ENCODE results near the gene CEP295NL. TPM values are rescaled to one million over a fixed set of nuclear protein-coding genes. Genes with fewer than 3 reads are reported as not detected.

The CEP295NL gene
- total RNA-seq, 3 donors from 2014 or later (not counting 1 experiment from before 2014, with no cell fraction given): 0.52 to 2.7 (median 2.1) TPM

DNA sequence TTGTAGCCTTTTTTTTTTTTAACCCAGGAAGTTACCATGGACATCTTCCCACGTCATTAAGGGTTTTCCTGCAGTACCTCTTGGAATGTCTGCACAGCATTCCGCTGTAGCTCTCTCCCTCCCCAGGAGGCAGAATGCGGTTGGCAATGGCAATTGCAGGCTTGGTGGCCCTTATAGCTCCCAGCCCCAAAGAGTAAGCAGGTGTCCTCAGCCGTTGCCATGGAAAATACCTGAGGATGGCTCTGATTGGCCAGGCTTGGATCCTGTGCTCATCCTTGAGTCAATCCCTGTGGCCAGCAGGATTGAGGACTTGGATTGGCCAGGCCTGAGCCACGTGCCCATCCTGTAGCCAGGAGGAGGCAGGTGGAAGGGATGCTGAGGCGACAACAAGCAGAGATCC lies 37.7 kb upstream of the CEP295NL start:
- ATAC-seq (no peak), DNase-seq (no peak)
- Mint-ChIP-seq H3K27ac (no peak overlapping the region), H3K9me3 (no peaks in the 10 kb centered on the region), H3K36me3 (no peaks in the 10 kb centered on the region), H3K4me3 (no peak overlapping the region), H3K4me1 (no peaks in the 10 kb centered on the region), H3K27me3 (ENCODE audit: low read depth in 2 of 2) (peaks cover 0 to 6% of the 10 kb centered on the region in 2 donors)
- H3K4me3 ChIP-seq (ENCODE audit: low read length): no peak overlapping the region
- H3K36me3 ChIP-seq (ENCODE audit: control insufficient read depth, insufficient read depth, low read length): no peaks in the 10 kb centered on the region
- H3K9me3 ChIP-seq (ENCODE audit: control insufficient read depth, insufficient read depth, low read length): no peaks in the 10 kb centered on the region
- H3K27me3 ChIP-seq (ENCODE audit: control insufficient read depth, insufficient read depth, low read length): no peaks in the 10 kb centered on the region
- TF ChIP-seq, protein P1, sequence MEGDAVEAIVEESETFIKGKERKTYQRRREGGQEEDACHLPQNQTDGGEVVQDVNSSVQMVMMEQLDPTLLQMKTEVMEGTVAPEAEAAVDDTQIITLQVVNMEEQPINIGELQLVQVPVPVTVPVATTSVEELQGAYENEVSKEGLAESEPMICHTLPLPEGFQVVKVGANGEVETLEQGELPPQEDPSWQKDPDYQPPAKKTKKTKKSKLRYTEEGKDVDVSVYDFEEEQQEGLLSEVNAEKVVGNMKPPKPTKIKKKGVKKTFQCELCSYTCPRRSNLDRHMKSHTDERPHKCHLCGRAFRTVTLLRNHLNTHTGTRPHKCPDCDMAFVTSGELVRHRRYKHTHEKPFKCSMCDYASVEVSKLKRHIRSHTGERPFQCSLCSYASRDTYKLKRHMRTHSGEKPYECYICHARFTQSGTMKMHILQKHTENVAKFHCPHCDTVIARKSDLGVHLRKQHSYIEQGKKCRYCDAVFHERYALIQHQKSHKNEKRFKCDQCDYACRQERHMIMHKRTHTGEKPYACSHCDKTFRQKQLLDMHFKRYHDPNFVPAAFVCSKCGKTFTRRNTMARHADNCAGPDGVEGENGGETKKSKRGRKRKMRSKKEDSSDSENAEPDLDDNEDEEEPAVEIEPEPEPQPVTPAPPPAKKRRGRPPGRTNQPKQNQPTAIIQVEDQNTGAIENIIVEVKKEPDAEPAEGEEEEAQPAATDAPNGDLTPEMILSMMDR (IDR thresholded peaks at IDR 0.05): no peak
- H3K4me1 ChIP-seq (ENCODE audit: control insufficient read depth, insufficient read depth, low read length): no peaks in the 10 kb centered on the region
- no peak overlapping the region for H3K27ac ChIP-seq (ENCODE audit: low read length)
- 88% methylated on average over 6 of the region's 6 CpGs for WGBS (ENCODE audit: insufficient coverage)
- intact Hi-C loops (cut with micrococcal nuclease): no loop called here

DNA sequence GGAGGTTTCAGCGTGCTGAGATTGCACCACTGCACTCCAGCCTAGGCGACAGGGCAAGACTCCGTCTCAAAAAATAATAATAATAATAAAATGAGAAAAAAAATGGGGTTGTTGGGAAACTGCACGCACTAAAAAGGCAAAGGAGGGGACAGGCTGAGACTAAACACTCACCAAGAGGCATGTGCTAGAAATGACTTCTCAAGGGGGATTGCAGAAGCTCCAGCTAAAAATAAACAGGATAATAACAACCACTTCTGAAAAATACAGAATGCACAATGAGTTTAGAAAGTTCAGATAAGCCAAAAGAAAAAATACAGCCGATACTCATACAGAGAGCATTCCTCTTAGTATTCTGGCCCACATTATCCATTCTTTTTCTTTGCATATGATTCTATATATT lies 37.3 kb upstream of the CEP295NL start:
- H3K27me3 Mint-ChIP-seq (ENCODE audit: low read depth in 2 of 2): peaks cover 0 to 6% of the 10 kb centered on the region in 2 donors
- WGBS (ENCODE audit: insufficient coverage): 83% methylated on average over 2 of the region's 5 CpGs
- no peaks in the 10 kb centered on the region for H3K9me3 ChIP-seq (ENCODE audit: control insufficient read depth, insufficient read depth, low read length)
- no peak overlapping the region for H3K4me3 ChIP-seq (ENCODE audit: low read length)
- no peak for ATAC-seq
- H3K9me3 Mint-ChIP-seq: no peaks in the 10 kb centered on the region
- H3K27ac ChIP-seq (ENCODE audit: low read length): no peak overlapping the region
- no peaks in the 10 kb centered on the region for H3K36me3 ChIP-seq (ENCODE audit: control insufficient read depth, insufficient read depth, low read length)
- no peak for DNase-seq
- no peak overlapping the region for H3K4me3 Mint-ChIP-seq
- no peaks in the 10 kb centered on the region for H3K27me3 ChIP-seq (ENCODE audit: control insufficient read depth, insufficient read depth, low read length)
- TF ChIP-seq, protein P1 (IDR thresholded peaks at IDR 0.05): no peak
- intact Hi-C loops (cut with micrococcal nuclease): no loop called here
- no peaks in the 10 kb centered on the region for H3K4me1 Mint-ChIP-seq
- H3K4me1 ChIP-seq (ENCODE audit: control insufficient read depth, insufficient read depth, low read length): no peaks in the 10 kb centered on the region
- no peak overlapping the region for H3K27ac Mint-ChIP-seq
- H3K36me3 Mint-ChIP-seq: no peaks in the 10 kb centered on the region

DNA sequence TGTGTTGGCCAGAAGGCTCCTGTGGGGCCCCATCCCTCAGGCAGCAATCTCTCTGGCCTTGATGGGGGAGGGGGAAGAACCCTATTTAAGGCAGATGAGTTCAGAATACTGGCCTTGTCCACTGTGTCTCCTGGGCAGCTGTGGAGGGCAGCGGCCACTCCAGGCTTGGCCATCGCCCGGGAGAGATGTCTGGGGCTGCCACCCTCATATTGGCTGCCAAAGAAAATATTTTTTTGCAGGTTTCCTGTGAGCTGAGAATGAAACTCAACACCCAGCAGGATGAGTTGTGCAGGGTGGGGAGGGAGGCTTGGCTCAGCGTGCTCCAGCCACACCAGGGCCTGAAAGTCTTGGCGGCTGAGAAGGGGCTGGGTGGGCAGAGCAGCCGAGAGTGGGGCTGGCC lies 36.6 kb upstream of the CEP295NL start:
- H3K4me1 Mint-ChIP-seq: no peaks in the 10 kb centered on the region
- H3K27me3 Mint-ChIP-seq (ENCODE audit: low read depth in 2 of 2): peaks cover 0 to 6% of the 10 kb centered on the region in 2 donors
- no peaks in the 10 kb centered on the region for H3K36me3 Mint-ChIP-seq
- no peak overlapping the region for H3K4me3 Mint-ChIP-seq
- TF ChIP-seq, protein P1 (IDR thresholded peaks at IDR 0.05): no peak
- WGBS (ENCODE audit: insufficient coverage): 94% methylated on average over 6 of the region's 6 CpGs
- no peak overlapping the region for H3K27ac Mint-ChIP-seq
- Histone ChIP-seq H3K4me3 (ENCODE audit: low read length) (no peak overlapping the region), H3K27ac (ENCODE audit: low read length) (no peak overlapping the region), H3K9me3 (ENCODE audit: control insufficient read depth, insufficient read depth, low read length) (no peaks in the 10 kb centered on the region), H3K27me3 (ENCODE audit: control insufficient read depth, insufficient read depth, low read length) (no peaks in the 10 kb centered on the region), H3K36me3 (ENCODE audit: control insufficient read depth, insufficient read depth, low read length) (no peaks in the 10 kb centered on the region), H3K4me1 (ENCODE audit: control insufficient read depth, insufficient read depth, low read length) (no peaks in the 10 kb centered on the region)
- no peak for DNase-seq
- intact Hi-C loops (cut with micrococcal nuclease): no loop called here
- no peak for ATAC-seq
- H3K9me3 Mint-ChIP-seq: no peaks in the 10 kb centered on the region

DNA sequence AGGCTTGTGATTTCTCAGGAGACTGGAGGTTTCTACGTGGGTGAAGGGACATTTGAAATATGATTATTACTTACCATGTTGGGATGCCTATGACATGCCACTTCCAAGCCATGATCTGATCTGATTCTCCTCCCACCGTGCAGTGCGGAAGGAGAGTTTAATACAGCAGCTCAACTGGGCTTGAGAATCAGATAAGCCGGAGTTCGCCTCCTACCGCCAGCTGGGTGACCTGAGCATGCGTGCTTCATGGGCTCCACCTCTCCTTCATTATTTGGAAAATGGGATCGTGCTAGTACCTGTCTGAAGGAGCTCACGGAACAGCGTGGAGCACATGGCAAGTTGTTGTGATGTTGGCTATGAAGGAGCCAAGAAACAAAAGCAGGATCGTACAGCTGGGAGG lies 34.6 kb upstream of the CEP295NL start:
- no peaks in the 10 kb centered on the region for H3K27me3 ChIP-seq (ENCODE audit: control insufficient read depth, insufficient read depth, low read length)
- TF ChIP-seq, protein P1 (IDR thresholded peaks at IDR 0.05): no peak
- no peak overlapping the region for H3K4me3 ChIP-seq (ENCODE audit: low read length)
- Mint-ChIP-seq H3K4me3 (no peak overlapping the region), H3K27ac (no peak overlapping the region), H3K9me3 (no peaks in the 10 kb centered on the region), H3K27me3 (ENCODE audit: low read depth in 2 of 2) (peaks cover 0 to 4% of the 10 kb centered on the region in 2 donors), H3K36me3 (no peaks in the 10 kb centered on the region), H3K4me1 (peaks cover 0 to 9% of the 10 kb centered on the region in 2 donors)
- peaks cover 13% of the 10 kb centered on the region for H3K4me1 ChIP-seq (ENCODE audit: control insufficient read depth, insufficient read depth, low read length)
- intact Hi-C loops (cut with micrococcal nuclease): no loop called here
- no peak overlapping the region for H3K27ac ChIP-seq (ENCODE audit: low read length)
- no peaks in the 10 kb centered on the region for H3K9me3 ChIP-seq (ENCODE audit: control insufficient read depth, insufficient read depth, low read length)
- DNase-seq (no peak), ATAC-seq (no peak)
- 85% methylated on average over 11 of the region's 11 CpGs for WGBS (ENCODE audit: insufficient coverage)
- no peaks in the 10 kb centered on the region for H3K36me3 ChIP-seq (ENCODE audit: control insufficient read depth, insufficient read depth, low read length)
